ENCODE data around the gene DESI1. TPM values are rescaled to one million over a fixed set of nuclear protein-coding genes. Genes with fewer than 3 reads are reported as not detected.
A peak's percentile ranks its signal among the peaks of the same experiment; 100 is the strongest.
"Not testable (repeated sequence)": the region's sequence is repeated elsewhere in the genome, so short reads cannot be mapped to it uniquely, and the experiment has no call there.

The DESI1 gene
- total and polyA plus RNA-seq, 9 donors = 12.8 to 22.1 (median 19.8) TPM

DNA sequence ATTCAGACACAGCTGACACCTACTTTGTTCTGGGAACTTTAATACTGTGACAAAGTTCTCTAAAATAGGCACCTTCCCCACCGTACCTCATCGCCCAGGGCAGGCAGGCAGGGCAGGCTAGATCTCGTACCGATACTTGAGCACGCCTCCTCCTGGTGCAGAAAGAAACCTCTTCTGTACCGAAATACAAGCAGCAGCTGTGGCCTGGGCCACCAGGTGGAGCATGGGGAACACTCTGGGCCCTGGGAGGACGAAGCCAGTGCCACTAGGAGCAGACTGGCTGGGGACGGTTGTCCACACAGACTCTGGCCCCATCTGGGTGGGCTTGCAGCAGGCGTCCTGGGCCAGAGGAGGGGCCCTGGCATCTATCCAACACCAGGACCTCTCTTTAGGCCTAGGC, 44.0 kb downstream of the DESI1 start:
- peak; percentile 50 for DNase-seq
- no peaks in the 10 kb centered on the region for H3K9me3 ChIP-seq (replicated peaks; ENCODE audit: control insufficient read depth, low read depth, low read length)
- no peaks in the 10 kb centered on the region for H3K27me3 ChIP-seq (ENCODE audit: control insufficient read depth, insufficient read depth, low read length)
- H3K4me1 ChIP-seq (ENCODE audit: control insufficient read depth, insufficient read depth, low read length) = peaks cover 10% of the 10 kb centered on the region
- no peak overlapping the region for H3K4me3 ChIP-seq (ENCODE audit: low read length)
- H3K27ac ChIP-seq (ENCODE audit: low read length) = no peak overlapping the region
- peaks cover 50% of the 10 kb centered on the region for H3K36me3 ChIP-seq (ENCODE audit: control insufficient read depth, insufficient read depth, low read length)
- 40% methylated on average over 9 of the region's 9 CpGs for WGBS (ENCODE audit: insufficient coverage)

DNA sequence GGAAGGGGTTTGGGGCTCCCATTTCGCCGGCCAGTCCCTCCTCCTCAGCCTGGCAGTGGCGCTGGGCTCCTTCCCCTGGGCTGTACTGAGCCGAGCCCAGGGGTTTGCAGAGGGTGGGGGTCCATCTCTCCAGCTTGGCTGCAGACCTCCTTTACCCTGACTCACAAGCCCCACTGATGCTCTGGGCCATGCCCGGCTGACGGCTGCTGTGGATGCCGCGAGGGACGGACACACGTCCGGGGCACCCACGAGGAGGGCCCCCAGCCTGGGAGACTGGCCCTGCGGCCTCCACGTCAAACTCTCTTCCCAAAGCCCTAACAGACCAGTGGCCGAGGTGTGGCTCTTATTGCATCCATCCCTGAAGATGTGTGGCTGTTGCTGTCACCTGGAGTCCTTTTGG, 45.3 kb downstream of the DESI1 start:
- H3K36me3 ChIP-seq (ENCODE audit: control insufficient read depth, insufficient read depth, low read length) = peaks cover 50% of the 10 kb centered on the region
- no peaks in the 10 kb centered on the region for H3K27me3 ChIP-seq (ENCODE audit: control insufficient read depth, insufficient read depth, low read length)
- no peak for DNase-seq
- no peaks in the 10 kb centered on the region for H3K9me3 ChIP-seq (replicated peaks; ENCODE audit: control insufficient read depth, low read depth, low read length)
- 82% methylated on average over 7 of the region's 15 CpGs for WGBS (ENCODE audit: insufficient coverage)
- no peak overlapping the region for H3K27ac ChIP-seq (ENCODE audit: low read length)
- H3K4me3 ChIP-seq (ENCODE audit: low read length) = no peak overlapping the region
- H3K4me1 ChIP-seq (ENCODE audit: control insufficient read depth, insufficient read depth, low read length) = peaks cover 10% of the 10 kb centered on the region

DNA sequence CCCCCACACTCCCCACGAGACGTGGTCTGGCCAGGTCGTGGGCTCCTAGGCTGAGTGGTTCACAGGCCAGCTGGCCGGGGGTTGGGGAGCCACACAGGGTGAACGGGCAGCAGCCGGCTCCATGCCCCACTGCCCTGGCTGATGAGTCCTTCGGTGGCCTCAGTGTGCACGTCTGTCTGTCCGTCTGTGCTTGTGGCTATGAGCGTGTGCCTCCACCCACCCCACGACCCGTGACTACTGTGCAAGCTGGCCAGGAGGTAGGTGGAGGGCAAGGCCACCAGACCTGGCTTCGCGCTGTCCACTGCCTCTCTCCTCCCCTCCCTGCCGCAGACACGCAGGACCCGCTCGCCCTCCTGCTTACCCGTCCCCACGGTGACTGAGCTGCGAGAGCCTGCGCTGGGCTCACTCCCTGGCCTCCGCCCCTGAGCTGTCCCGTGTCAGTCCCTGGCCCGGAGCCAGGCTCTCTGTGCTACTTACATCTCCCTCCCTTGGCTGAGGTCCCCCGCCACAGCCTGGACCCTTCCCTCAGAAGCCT, 45.9 kb downstream of the DESI1 start:
- Histone ChIP-seq H3K4me1 (ENCODE audit: control insufficient read depth, insufficient read depth, low read length) (peaks cover 10% of the 10 kb centered on the region), H3K36me3 (ENCODE audit: control insufficient read depth, insufficient read depth, low read length) (peaks cover 46% of the 10 kb centered on the region), H3K27me3 (ENCODE audit: control insufficient read depth, insufficient read depth, low read length) (no peaks in the 10 kb centered on the region), H3K9me3 (replicated peaks; ENCODE audit: control insufficient read depth, low read depth, low read length) (no peaks in the 10 kb centered on the region), H3K27ac (ENCODE audit: low read length) (no peak overlapping the region), H3K4me3 (ENCODE audit: low read length) (no peak overlapping the region)
- peak; percentile 77 for DNase-seq
- 54% methylated on average over 20 of the region's 26 CpGs for WGBS (ENCODE audit: insufficient coverage)

DNA sequence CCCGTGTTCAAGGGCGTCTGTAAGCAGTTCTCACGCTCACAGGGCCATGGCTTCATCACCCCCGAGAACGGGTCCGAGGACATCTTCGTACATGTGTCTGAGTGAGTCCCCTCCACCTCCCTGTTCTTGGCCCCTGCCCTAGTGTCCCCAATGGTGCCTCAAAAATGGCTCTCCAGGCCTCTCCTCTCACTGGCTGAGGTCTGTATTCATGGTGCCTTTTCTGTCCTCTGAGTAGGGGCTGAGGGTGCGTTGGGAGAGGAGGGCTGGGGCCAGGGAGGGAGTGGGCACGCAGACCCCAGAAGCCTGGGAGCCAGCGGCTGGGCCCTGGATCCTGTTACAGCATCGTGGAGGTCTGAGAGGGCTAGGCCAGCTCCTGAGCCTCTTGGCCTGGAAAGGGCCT, 47.2 kb downstream of the DESI1 start:
- Histone ChIP-seq H3K27ac (ENCODE audit: low read length) (no peak overlapping the region), H3K36me3 (ENCODE audit: control insufficient read depth, insufficient read depth, low read length) (peaks cover 34% of the 10 kb centered on the region), H3K4me1 (ENCODE audit: control insufficient read depth, insufficient read depth, low read length) (peaks cover 10% of the 10 kb centered on the region), H3K9me3 (replicated peaks; ENCODE audit: control insufficient read depth, low read depth, low read length) (no peaks in the 10 kb centered on the region), H3K27me3 (ENCODE audit: control insufficient read depth, insufficient read depth, low read length) (no peaks in the 10 kb centered on the region), H3K4me3 (ENCODE audit: low read length) (no peak overlapping the region)
- 74% methylated on average over 11 of the region's 11 CpGs for WGBS (ENCODE audit: insufficient coverage)
- DNase-seq = no peak

DNA sequence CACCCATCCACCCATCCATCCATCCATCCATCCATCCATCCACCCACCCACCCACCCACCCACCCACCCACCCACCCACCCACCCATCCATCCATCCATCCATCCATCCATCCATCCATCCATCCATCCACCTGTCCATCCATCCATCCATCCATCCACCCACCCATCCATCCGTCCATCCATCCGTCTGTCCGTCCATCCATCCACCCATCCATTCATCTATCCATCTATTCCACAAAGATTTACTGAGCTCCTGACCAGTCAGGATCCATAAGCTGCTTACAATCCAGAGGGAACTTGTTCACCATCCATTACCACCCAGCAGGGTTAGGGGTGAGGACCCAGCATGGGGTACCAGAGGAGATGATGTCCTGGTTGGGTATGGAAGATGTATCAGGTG, 48.5 kb downstream of the DESI1 start:
- DNase-seq; H3K27ac ChIP-seq (ENCODE audit: low read length); H3K27me3 ChIP-seq (ENCODE audit: control insufficient read depth, insufficient read depth, low read length); H3K9me3 ChIP-seq (replicated peaks; ENCODE audit: control insufficient read depth, low read depth, low read length); H3K4me3 ChIP-seq (ENCODE audit: low read length): not testable (repeated sequence)
- no CpG with 5 or more reads among the region's 3 CpGs for WGBS (ENCODE audit: insufficient coverage)
- Histone ChIP-seq H3K4me1 (ENCODE audit: control insufficient read depth, insufficient read depth, low read length) (peaks cover 10% of the 10 kb centered on the region), H3K36me3 (ENCODE audit: control insufficient read depth, insufficient read depth, low read length) (peaks cover 24% of the 10 kb centered on the region)

DNA sequence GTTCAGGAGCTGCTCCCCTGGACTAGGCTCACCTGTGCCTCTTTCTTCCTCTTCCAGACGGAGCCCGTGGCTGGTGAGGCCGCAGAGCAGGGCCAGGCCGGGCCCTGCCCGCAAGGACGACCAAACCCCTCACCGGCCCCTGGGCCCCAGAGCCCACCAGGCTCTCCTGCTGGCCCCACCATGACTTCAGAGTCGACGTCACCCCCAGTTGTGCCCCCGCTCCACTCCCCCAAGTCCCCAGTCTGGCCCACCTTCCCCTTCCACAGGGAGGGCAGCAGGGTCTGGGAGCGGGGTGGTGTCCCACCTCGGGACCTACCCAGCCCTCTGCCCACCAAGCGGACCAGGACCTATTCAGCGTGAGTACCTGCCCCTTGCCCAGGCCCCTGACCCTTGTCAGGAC, 49.1 kb downstream of the DESI1 start:
- no peak for DNase-seq
- 80% methylated on average over 11 of the region's 14 CpGs for WGBS (ENCODE audit: insufficient coverage)
- no peaks in the 10 kb centered on the region for H3K27me3 ChIP-seq (ENCODE audit: control insufficient read depth, insufficient read depth, low read length)
- H3K9me3 ChIP-seq (replicated peaks; ENCODE audit: control insufficient read depth, low read depth, low read length) = no peaks in the 10 kb centered on the region
- no peak overlapping the region for H3K4me3 ChIP-seq (ENCODE audit: low read length)
- peaks cover 19% of the 10 kb centered on the region for H3K36me3 ChIP-seq (ENCODE audit: control insufficient read depth, insufficient read depth, low read length)
- H3K4me1 ChIP-seq (ENCODE audit: control insufficient read depth, insufficient read depth, low read length) = peaks cover 10% of the 10 kb centered on the region
- no peak overlapping the region for H3K27ac ChIP-seq (ENCODE audit: low read length)

DNA sequence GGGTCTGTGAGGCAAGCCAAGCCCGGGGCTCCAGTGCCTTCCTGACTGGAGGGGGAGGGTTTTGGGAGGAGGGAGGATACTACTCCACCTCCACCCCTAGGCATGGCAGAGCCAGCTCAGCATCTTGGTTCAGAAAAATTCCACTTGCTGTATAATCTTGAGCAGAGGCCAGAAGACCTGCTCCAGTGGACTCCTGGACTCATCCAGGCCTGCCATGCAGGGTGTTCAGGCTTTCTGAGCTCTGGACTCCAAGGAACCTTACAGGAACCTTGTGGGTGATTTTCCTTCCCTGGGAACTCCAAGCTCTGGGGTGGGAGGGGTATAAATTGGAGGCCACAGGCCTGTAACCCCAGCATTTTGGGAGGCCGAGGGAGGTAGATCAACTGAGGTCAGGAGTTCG, 50.6 kb downstream of the DESI1 start:
- no peak for DNase-seq
- WGBS (ENCODE audit: insufficient coverage) = no CpG with 5 or more reads among the region's 3 CpGs
- H3K27me3 ChIP-seq (ENCODE audit: control insufficient read depth, insufficient read depth, low read length) = no peaks in the 10 kb centered on the region
- H3K9me3 ChIP-seq (replicated peaks; ENCODE audit: control insufficient read depth, low read depth, low read length) = no peaks in the 10 kb centered on the region
- peaks cover 6% of the 10 kb centered on the region for H3K4me1 ChIP-seq (ENCODE audit: control insufficient read depth, insufficient read depth, low read length)
- no peak overlapping the region for H3K27ac ChIP-seq (ENCODE audit: low read length)
- peaks cover 6% of the 10 kb centered on the region for H3K36me3 ChIP-seq (ENCODE audit: control insufficient read depth, insufficient read depth, low read length)
- H3K4me3 ChIP-seq (ENCODE audit: low read length) = no peak overlapping the region

DNA sequence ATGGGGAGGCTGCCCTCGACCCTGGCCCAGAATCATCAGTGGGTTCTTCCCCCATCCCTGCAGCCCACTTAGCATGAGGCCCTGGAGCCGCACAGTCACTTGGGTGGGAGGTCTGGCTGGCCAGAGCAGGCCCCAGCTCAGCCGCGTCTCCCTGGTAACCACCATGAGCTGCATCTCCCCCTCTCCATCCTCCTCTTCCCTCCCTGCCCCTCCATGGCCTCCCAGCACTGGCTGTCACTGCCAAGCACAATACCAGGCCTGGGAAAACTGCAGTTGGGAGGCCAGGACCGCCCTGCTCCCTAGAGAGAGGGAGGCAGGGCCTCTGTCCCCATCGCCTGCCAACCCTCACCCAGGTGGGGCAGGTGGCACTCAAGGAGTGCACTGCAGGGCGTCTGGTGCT, 52.0 kb downstream of the DESI1 start:
- H3K27me3 ChIP-seq (ENCODE audit: control insufficient read depth, insufficient read depth, low read length) = no peaks in the 10 kb centered on the region
- WGBS (ENCODE audit: insufficient coverage) = 61% methylated on average over 5 of the region's 7 CpGs
- H3K4me3 ChIP-seq (ENCODE audit: low read length) = no peak overlapping the region
- no peaks in the 10 kb centered on the region for H3K36me3 ChIP-seq (ENCODE audit: control insufficient read depth, insufficient read depth, low read length)
- H3K27ac ChIP-seq (ENCODE audit: low read length) = no peak overlapping the region
- no peaks in the 10 kb centered on the region for H3K4me1 ChIP-seq (ENCODE audit: control insufficient read depth, insufficient read depth, low read length)
- no peaks in the 10 kb centered on the region for H3K9me3 ChIP-seq (replicated peaks; ENCODE audit: control insufficient read depth, low read depth, low read length)
- DNase-seq = no peak

DNA sequence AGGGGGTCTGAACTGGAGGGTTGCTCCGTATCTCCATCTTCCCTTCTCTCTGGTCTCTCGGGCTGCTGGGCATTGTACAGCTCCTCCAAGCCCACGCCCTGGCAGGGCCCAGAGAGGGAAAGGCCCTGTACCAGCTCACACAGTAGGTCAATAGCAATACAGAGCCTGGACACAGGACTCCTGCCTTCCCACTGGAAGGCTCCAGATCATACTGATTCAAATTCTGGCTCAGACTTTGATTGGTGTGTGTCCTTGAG, 53.4 kb downstream of the DESI1 start:
- 36% methylated on average over 2 of the region's 3 CpGs for WGBS (ENCODE audit: insufficient coverage)
- H3K9me3 ChIP-seq (replicated peaks; ENCODE audit: control insufficient read depth, low read depth, low read length) = no peaks in the 10 kb centered on the region
- H3K27ac ChIP-seq (ENCODE audit: low read length) = no peak overlapping the region
- H3K36me3 ChIP-seq (ENCODE audit: control insufficient read depth, insufficient read depth, low read length) = no peaks in the 10 kb centered on the region
- H3K27me3 ChIP-seq (ENCODE audit: control insufficient read depth, insufficient read depth, low read length) = no peaks in the 10 kb centered on the region
- no peak for DNase-seq
- no peak overlapping the region for H3K4me3 ChIP-seq (ENCODE audit: low read length)
- peaks cover 7% of the 10 kb centered on the region for H3K4me1 ChIP-seq (ENCODE audit: control insufficient read depth, insufficient read depth, low read length)

DNA sequence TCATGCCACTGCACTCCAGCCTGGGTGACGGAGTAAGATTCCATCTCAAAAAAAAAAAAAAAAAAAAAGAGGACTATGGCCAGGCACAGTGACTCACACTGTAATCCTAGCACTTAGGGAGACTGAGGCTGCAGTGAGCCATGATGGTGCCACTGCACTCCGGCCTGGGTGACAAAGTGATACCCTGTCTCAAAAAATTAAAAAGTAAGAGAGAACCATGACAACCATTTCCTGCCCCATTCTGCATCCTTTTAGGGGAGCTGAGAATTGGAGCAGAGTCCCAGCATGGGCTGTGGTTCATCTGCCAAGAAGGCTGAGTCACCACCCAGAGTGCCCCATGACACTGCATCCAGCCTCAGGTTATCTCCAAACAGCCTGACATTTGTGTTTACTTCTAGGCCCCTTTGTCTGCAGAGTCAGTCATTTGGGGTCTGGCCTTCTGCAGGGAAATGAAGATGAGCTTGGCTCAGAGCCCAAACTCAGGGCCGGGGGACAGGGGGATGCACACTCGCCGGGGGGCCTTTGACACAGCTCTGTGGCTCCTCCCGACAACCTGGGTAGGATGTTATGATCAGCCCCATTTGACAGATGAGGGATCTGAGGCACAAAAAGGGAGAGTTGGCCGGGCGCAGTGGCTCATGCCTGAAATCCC, 55.3 kb downstream of the DESI1 start:
- peaks cover 24% of the 10 kb centered on the region for H3K4me1 ChIP-seq (ENCODE audit: control insufficient read depth, insufficient read depth, low read length)
- peaks cover 16% of the 10 kb centered on the region for H3K27me3 ChIP-seq (ENCODE audit: control insufficient read depth, insufficient read depth, low read length)
- no peaks in the 10 kb centered on the region for H3K9me3 ChIP-seq (replicated peaks; ENCODE audit: control insufficient read depth, low read depth, low read length)
- no peak overlapping the region for H3K4me3 ChIP-seq (ENCODE audit: low read length)
- H3K36me3 ChIP-seq (ENCODE audit: control insufficient read depth, insufficient read depth, low read length) = no peaks in the 10 kb centered on the region
- DNase-seq = no peak
- 34% methylated on average over 5 of the region's 8 CpGs for WGBS (ENCODE audit: insufficient coverage)
- H3K27ac ChIP-seq (ENCODE audit: low read length) = no peak overlapping the region

DNA sequence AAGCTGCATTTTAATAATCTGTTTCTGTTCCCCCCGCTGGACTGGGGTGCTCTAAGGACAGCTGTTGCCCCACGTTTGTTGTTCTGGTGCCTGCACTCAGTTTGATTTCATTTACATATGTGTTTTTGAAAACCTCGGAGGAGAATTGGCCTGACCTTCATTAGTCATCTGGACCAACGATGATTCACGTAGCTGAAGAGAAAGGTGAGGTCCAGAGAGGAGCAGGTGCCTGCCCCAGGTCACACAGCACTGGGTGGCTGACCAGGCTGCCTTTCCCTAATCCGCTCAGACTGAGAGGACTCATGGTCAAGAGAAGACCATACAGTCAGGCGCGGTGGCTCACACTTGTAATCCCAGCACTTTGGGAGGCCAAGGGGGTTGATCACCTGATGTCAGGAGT, 56.3 kb downstream of the DESI1 start:
- WGBS (ENCODE audit: insufficient coverage) = 74% methylated on average over 7 of the region's 8 CpGs
- Histone ChIP-seq H3K36me3 (ENCODE audit: control insufficient read depth, insufficient read depth, low read length) (no peaks in the 10 kb centered on the region), H3K4me3 (ENCODE audit: low read length) (no peak overlapping the region), H3K27me3 (ENCODE audit: control insufficient read depth, insufficient read depth, low read length) (peaks cover 19% of the 10 kb centered on the region), H3K4me1 (ENCODE audit: control insufficient read depth, insufficient read depth, low read length) (peaks cover 32% of the 10 kb centered on the region), H3K9me3 (replicated peaks; ENCODE audit: control insufficient read depth, low read depth, low read length) (no peaks in the 10 kb centered on the region), H3K27ac (ENCODE audit: low read length) (no peak overlapping the region)
- DNase-seq = no peak

Measured in muscle of leg (tissue), 11 donors.